ENCODE measurements around the gene PARD3B. TPM values are rescaled to one million over a fixed set of nuclear protein-coding genes. Genes with fewer than 3 reads are reported as not detected.

The PARD3B gene
- total and polyA plus RNA-seq, 2 of the 4 experiments (the other 2 are of a cell fraction): 3.3 to 15.6 TPM

DNA sequence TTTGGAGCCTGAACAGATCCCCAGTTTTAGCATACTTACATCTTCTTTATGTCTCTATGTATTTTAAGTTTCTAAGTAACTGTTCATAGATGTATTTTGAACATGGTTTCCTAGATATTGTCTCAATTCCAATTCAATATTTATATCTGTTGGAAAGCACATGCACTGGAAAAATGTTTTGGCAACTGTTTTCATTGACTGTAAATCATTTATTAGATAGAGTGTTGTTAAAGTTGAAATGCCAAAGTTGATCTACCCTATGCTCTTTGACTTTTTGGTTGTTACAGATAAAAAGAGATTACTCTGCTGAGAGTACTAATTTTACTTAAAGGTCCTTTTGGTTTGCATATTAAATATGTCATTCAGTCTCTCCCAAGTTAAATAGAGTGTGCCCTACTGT is 792.0 kb downstream of the PARD3B start:
- no peak for TF ChIP-seq MAFK (IDR thresholded peaks at IDR 0.05; ENCODE audit: low read depth, low read length)
- TF ChIP-seq POLR2A (IDR thresholded peaks at IDR 0.05; ENCODE audit: low read depth, low read length): no peak
- no peak for TF ChIP-seq RAD21 (IDR thresholded peaks at IDR 0.05; ENCODE audit: low read length)
- no peak for TF ChIP-seq NFE2L2 (IDR thresholded peaks at IDR 0.05; ENCODE audit: low read depth, low read length)
- no peak for TF ChIP-seq CHD1 (IDR thresholded peaks at IDR 0.05; ENCODE audit: low read depth, low read length)
- no peak for TF ChIP-seq RFX5 (IDR thresholded peaks at IDR 0.05; ENCODE audit: low read depth, low read length)
- TF ChIP-seq MAZ (IDR thresholded peaks at IDR 0.05; ENCODE audit: borderline replicate concordance, low read depth, low read length): no peak
- no peak for TF ChIP-seq MXI1 (IDR thresholded peaks at IDR 0.05; ENCODE audit: borderline replicate concordance, low read depth, low read length)
- no peak for TF ChIP-seq RCOR1 (IDR thresholded peaks at IDR 0.05; ENCODE audit: insufficient replicate concordance, low read length)
- TF ChIP-seq SMC3 (IDR thresholded peaks at IDR 0.05; ENCODE audit: low read depth, low read length): no peak
- no peak for TF ChIP-seq FOS (IDR thresholded peaks at IDR 0.05; ENCODE audit: low read depth, low read length)
- TF ChIP-seq, protein P1, sequence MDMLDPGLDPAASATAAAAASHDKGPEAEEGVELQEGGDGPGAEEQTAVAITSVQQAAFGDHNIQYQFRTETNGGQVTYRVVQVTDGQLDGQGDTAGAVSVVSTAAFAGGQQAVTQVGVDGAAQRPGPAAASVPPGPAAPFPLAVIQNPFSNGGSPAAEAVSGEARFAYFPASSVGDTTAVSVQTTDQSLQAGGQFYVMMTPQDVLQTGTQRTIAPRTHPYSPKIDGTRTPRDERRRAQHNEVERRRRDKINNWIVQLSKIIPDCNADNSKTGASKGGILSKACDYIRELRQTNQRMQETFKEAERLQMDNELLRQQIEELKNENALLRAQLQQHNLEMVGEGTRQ (IDR thresholded peaks at IDR 0.05; ENCODE audit: low read depth, low read length): no peak
- TF ChIP-seq, protein P2, sequence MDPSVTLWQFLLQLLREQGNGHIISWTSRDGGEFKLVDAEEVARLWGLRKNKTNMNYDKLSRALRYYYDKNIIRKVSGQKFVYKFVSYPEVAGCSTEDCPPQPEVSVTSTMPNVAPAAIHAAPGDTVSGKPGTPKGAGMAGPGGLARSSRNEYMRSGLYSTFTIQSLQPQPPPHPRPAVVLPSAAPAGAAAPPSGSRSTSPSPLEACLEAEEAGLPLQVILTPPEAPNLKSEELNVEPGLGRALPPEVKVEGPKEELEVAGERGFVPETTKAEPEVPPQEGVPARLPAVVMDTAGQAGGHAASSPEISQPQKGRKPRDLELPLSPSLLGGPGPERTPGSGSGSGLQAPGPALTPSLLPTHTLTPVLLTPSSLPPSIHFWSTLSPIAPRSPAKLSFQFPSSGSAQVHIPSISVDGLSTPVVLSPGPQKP (IDR thresholded peaks at IDR 0.05; ENCODE audit: borderline replicate concordance, low read depth, low read length): no peak
- TF ChIP-seq, protein P3, sequence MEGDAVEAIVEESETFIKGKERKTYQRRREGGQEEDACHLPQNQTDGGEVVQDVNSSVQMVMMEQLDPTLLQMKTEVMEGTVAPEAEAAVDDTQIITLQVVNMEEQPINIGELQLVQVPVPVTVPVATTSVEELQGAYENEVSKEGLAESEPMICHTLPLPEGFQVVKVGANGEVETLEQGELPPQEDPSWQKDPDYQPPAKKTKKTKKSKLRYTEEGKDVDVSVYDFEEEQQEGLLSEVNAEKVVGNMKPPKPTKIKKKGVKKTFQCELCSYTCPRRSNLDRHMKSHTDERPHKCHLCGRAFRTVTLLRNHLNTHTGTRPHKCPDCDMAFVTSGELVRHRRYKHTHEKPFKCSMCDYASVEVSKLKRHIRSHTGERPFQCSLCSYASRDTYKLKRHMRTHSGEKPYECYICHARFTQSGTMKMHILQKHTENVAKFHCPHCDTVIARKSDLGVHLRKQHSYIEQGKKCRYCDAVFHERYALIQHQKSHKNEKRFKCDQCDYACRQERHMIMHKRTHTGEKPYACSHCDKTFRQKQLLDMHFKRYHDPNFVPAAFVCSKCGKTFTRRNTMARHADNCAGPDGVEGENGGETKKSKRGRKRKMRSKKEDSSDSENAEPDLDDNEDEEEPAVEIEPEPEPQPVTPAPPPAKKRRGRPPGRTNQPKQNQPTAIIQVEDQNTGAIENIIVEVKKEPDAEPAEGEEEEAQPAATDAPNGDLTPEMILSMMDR (conservative IDR thresholded peaks at IDR 0.05; ENCODE audit: low read depth, low read length): no peak
- no peak for TF ChIP-seq CEBPB (IDR thresholded peaks at IDR 0.05; ENCODE audit: low read depth, low read length)
- TF ChIP-seq BHLHE40 (IDR thresholded peaks at IDR 0.05; ENCODE audit: low read depth, low read length): no peak
- Histone ChIP-seq H3K23ac (ENCODE audit: low read depth, low read length) (no peak overlapping the region), H3K56ac (ENCODE audit: extremely low read depth, insufficient read depth, low read length) (no peak overlapping the region), H3K18ac (ENCODE audit: low read depth, low read length) (no peak overlapping the region), H3K27me3 (ENCODE audit: control insufficient read depth, insufficient read depth, low read length) (no peaks in the 10 kb centered on the region), H3K4me3 (ENCODE audit: insufficient read depth, low read depth, low read length) (no peak overlapping the region), H3K27ac (ENCODE audit: insufficient read depth, low read length) (no peak overlapping the region), H2BK120ac (ENCODE audit: low read depth, low read length) (no peak overlapping the region), H2BK5ac (ENCODE audit: low read depth, low read length, poor library complexity, severe bottlenecking) (no peak overlapping the region), H3K4me2 (ENCODE audit: low read depth, low read length) (no peak overlapping the region), H4K20me1 (ENCODE audit: insufficient read depth, low read length) (no peaks in the 10 kb centered on the region), H2BK15ac (ENCODE audit: low read depth, low read length) (no peak overlapping the region), H3K9me3 (ENCODE audit: control insufficient read depth, insufficient read depth, low read length) (no peaks in the 10 kb centered on the region), H2BK20ac (ENCODE audit: low read depth, low read length) (no peak overlapping the region), H3K14ac (replicated peaks; ENCODE audit: low read depth, low read length) (no peak overlapping the region), H4K8ac (ENCODE audit: low read depth in 2 of 2, low read length in 2 of 2) (no peak overlapping the region), H3K79me1 (ENCODE audit: low read depth in 1 of 2, low read length in 2 of 2) (no peaks in the 10 kb centered on the region), H3K9ac (ENCODE audit: low read depth, low read length) (no peak overlapping the region), H3K9me1 (ENCODE audit: insufficient read depth, low read length) (no peaks in the 10 kb centered on the region), H2AFZ (replicated peaks; ENCODE audit: low read length, poor library complexity) (no peak overlapping the region), H4K5ac (ENCODE audit: low read depth, low read length) (no peak overlapping the region), H3K4me1 (ENCODE audit: control insufficient read depth, insufficient read depth, low read length) (no peaks in the 10 kb centered on the region), H2AK9ac (replicated peaks; ENCODE audit: low read depth, low read length, poor library complexity) (no peak overlapping the region), H3K36me3 (ENCODE audit: control insufficient read depth, insufficient read depth, low read length) (no peaks in the 10 kb centered on the region), H3K4ac (ENCODE audit: low read depth, low read length) (no peak overlapping the region), H4K91ac (ENCODE audit: insufficient read depth, low read depth, low read length) (no peak overlapping the region), H2AK5ac (ENCODE audit: low read depth, low read length) (no peak overlapping the region)
- CTCF ChIA-PET: no interaction called here
- dilution Hi-C loops (cut with HindIII; ENCODE audit: low sequenced_read_pairs, unreplicated experiment): no loop called here
- BruUV-seq (replicated peaks): no TSS peak
- intact Hi-C loops (cut with micrococcal nuclease): no loop called here
- DNase-seq (no peak), ATAC-seq (ENCODE audit: low read depth) (no peak)
- POLR2A ChIA-PET (ENCODE audit: unreplicated experiment): interaction anchor here (1.0 kb wide), 1 partner anchor 10 kb away, joined by 3 read pairs; no protein-coding TSS in a partner anchor
- in situ Hi-C loops (cut with MboI; ENCODE audit: low sequenced_read_pairs): no loop called here
